Mucosa of descending colon (tissue), 3 donors: Measurements from ENCODE around the gene KLK5. TPM values are rescaled to one million over a fixed set of nuclear protein-coding genes. Genes with fewer than 3 reads are reported as not detected.
"Not testable (repeated sequence)": the region's sequence is repeated elsewhere in the genome, so short reads cannot be mapped to it uniquely, and the experiment has no call there.

Experiments
- ATAC-seq: fragments of 200-7000 bp; cut with Tn5 transposase; one replicate; pipeline ENCODE4 v1.9.1; 2020; ENCODE audit warnings: mild to moderate bottlenecking, moderate library complexity
- DNase-seq, 3 donors: peaks; one replicate each; pipeline ENCODE4 v3.0.0-alpha.2; 2020
- H3K36me3 ChIP-seq: fragments of 200-600 bp; one replicate; pipeline ENCODE4 v1.8.0; 2021; ENCODE audit warnings: low read depth, mild to moderate bottlenecking
- H3K4me1 ChIP-seq: fragments of 200-600 bp; one replicate; pipeline ENCODE4 v1.8.0; 2021; ENCODE audit warnings: low read depth, mild to moderate bottlenecking
- H3K4me3 ChIP-seq: fragments of 200-600 bp; one replicate; pipeline ENCODE4 v1.8.0; 2021; ENCODE audit warnings: mild to moderate bottlenecking
- H3K9me3 ChIP-seq: fragments of 200-600 bp; one replicate; pipeline ENCODE4 v1.8.0; 2021; ENCODE audit warnings: mild to moderate bottlenecking
- intact Hi-C, 2 donors: fragments of 100-400 bp; cut with DNase I in 1 of 2; cut with micrococcal nuclease in 1 of 2; formaldehyde crosslinking; loops; one replicate each; pipeline versions ENCODE4 v1.11.0 to v1.11.1; 2022; cut with DNase I, micrococcal nuclease
- total RNA-seq, 3 donors: library from RNA; stranded (reverse); fragmentation: NEBNext Ultra II Directional in 2 of 3; extraction: Animal tissue kit (Norgen Biotek cat#: 25700) in 2 of 3; gene quantifications; one replicate each; pipeline versions ENCODE4 v1.2.1 to v1.2.4, GENCODE V29; 2021 to 2023
- TF ChIP-seq, protein P1 (sequence below): fragments of 200-600 bp; IDR thresholded peaks from one replicate; pipeline ENCODE4 v1.8.0; 2022; ENCODE audit warnings: antibody characterized with exemption, mild to moderate bottlenecking
- donor health status: DM: no; HTN: no; CAD: no; lungs with moderate emphysema.
- donor health status: DM: no; HTN: no; CAD: no.
- donor health status: DM: no; HTN: yes; CAD: no.

KLK5 gene
- total RNA-seq, 3 donors from 2014 or later: not detected

DNA sequence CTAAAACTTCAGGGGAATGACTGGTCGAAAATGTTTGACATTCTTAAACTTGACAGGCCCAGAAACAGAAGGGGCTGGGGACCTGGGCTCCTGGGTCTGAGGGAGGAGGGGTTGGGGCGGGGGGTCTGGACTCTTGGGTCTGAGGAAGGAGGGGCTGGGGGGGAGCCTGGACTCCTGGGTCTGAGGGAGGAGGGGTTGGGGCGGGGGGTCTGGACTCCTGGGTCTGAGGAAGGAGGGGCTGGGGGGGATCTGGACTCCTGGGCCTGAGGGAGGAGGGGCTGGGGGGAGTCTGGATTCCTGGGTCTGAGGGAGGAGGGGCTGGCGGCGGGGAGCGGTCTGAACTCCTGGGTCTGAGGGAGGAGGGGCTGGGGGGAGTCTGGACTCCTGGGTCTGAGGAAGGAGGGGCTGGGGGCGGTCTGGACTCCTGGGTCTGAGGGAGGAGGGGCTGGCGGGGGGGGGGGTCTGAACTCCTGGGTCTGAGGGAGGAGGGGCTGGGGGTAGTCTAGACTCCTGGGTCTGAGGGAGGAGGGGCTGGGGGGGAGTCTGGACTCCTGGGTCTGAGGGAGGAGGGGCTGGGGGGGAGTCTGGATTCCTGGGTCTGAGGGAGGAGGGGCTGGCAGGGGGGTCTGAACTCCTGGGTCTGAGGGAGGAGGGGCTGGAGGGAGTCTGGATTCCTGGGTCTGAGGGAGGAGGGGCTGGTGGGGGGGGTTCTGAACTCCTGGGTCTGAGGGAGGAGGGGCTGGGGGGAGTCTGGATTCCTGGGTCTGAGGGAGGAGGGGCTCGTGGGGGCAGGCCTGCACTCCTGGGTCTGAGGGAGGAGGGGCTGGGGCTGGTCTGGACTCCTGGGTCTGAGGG is 22.1 kb upstream of the KLK5 start:
- Histone ChIP-seq H3K4me3 (no peak overlapping the region), H3K36me3 (no peaks in the 10 kb centered on the region), H3K9me3 (no peaks in the 10 kb centered on the region), H3K4me1 (no peaks in the 10 kb centered on the region)
- ATAC-seq: no peak
- DNase-seq: no peak
- TF ChIP-seq, protein P1, sequence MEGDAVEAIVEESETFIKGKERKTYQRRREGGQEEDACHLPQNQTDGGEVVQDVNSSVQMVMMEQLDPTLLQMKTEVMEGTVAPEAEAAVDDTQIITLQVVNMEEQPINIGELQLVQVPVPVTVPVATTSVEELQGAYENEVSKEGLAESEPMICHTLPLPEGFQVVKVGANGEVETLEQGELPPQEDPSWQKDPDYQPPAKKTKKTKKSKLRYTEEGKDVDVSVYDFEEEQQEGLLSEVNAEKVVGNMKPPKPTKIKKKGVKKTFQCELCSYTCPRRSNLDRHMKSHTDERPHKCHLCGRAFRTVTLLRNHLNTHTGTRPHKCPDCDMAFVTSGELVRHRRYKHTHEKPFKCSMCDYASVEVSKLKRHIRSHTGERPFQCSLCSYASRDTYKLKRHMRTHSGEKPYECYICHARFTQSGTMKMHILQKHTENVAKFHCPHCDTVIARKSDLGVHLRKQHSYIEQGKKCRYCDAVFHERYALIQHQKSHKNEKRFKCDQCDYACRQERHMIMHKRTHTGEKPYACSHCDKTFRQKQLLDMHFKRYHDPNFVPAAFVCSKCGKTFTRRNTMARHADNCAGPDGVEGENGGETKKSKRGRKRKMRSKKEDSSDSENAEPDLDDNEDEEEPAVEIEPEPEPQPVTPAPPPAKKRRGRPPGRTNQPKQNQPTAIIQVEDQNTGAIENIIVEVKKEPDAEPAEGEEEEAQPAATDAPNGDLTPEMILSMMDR: no peak
- intact Hi-C loops: no loop called here

DNA sequence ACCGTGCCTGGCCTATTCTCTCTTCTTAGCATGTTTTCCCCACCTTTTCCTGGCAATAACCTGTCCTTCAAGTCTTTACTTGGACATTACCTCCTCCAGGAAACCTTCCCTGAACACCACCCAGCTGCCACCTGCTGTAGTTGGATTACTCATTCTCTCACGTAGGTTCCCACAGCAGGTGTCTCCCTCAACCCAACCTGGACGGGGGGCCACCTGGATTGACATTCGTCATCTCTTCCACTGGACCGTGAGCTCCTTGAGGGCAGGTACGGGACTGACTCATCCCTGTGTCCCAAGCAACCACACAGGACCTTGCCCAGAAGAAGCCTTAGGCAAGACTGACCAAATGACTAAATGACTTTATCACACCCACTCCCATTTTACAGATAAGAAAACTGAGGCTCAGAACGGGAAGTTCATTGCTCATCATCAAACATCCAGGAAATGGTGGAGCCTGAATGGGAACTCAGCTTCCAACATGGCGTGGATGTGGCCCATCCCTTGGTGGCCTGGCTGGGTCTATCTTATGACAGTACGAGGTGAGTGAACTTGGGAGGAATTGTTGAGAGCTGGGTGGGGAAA is 20.0 kb upstream of the KLK5 start:
- intact Hi-C loops: no loop called here
- H3K36me3 ChIP-seq: no peaks in the 10 kb centered on the region

GRCh38 chr19:50969810-50970209 is 17.0 kb upstream of the KLK5 start:
- intact Hi-C loops, ATAC-seq: not testable (repeated sequence)

More for the DNA sequence above, 20.0 kb upstream of the KLK5 start:
- Histone ChIP-seq H3K9me3 (no peaks in the 10 kb centered on the region), H3K4me1 (no peaks in the 10 kb centered on the region), H3K4me3 (no peak overlapping the region)
- no peak for ATAC-seq
- TF ChIP-seq, protein P1: no peak
- DNase-seq: no peak

DNA sequence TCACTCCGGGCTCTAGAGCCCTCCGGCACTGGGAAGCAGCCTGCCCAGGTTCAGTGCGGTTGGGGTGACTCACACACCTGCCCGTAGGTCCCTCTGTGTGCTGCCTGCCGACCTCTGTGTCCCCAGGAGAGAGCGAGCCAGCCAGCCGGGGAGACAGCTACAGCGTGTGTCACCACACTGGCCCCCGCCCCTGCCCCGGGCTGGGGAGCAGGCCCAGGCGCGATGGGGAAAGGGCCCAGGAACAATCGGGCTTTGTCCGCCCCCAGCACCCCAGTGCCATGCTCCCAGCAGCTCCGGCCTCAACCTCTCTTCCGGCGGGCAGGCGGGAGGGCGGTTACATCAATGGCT is 16.5 kb upstream of the KLK5 start, which contains the start of gene KLK6:
TSS of gene KLK6 (minus strand) at position 179 of the 348 bp plus-strand sequence. CDS start 1,487 bp downstream, outside the sequence.
- Histone ChIP-seq H3K9me3 (no peaks in the 10 kb centered on the region), H3K4me1 (no peaks in the 10 kb centered on the region), H3K4me3 (no peak within 1 kb of the TSS), H3K36me3 (no peaks in the 10 kb centered on the region)
- TF ChIP-seq, protein P1: no peak
- DNase-seq (no peak), ATAC-seq (no peak)
- intact Hi-C loops: no loop called here

More at GRCh38 chr19:50969810-50970209, 17.0 kb upstream of the KLK5 start:
- not testable (repeated sequence) for H3K4me3 ChIP-seq, DNase-seq, H3K4me1 ChIP-seq, H3K9me3 ChIP-seq, H3K36me3 ChIP-seq

- DNase-seq: no peak
- Histone ChIP-seq H3K4me1 (no peaks in the 10 kb centered on the region), H3K9me3 (no peaks in the 10 kb centered on the region), H3K4me3 (no peak overlapping the region), H3K36me3 (no peaks in the 10 kb centered on the region)
- TF ChIP-seq, protein P1: no peak
- intact Hi-C loops: no loop called here
- ATAC-seq: no peak
These were observed 16.0 kb upstream of the KLK5 start for GRCh38 chr19:50968716-50969412.
